HG03196 (cell line): ENCODE data around the gene LONRF2.
"Not testable (repeated sequence)": the region's sequence is repeated elsewhere in the genome, so short reads cannot be mapped to it uniquely, and the experiment has no call there.

ENCODE experiments used
- ATAC-seq: cut with Tn5 transposase; IDR thresholded peaks from one replicate; pipeline ENCODE4 v1.9.1; 2021; ENCODE audit not compliant: unreplicated experiment

The LONRF2 gene

GRCh38 chr2:100256416-100256815 lies 65.9 kb downstream of the LONRF2 start:
- ATAC-seq, result no peak

DNA sequence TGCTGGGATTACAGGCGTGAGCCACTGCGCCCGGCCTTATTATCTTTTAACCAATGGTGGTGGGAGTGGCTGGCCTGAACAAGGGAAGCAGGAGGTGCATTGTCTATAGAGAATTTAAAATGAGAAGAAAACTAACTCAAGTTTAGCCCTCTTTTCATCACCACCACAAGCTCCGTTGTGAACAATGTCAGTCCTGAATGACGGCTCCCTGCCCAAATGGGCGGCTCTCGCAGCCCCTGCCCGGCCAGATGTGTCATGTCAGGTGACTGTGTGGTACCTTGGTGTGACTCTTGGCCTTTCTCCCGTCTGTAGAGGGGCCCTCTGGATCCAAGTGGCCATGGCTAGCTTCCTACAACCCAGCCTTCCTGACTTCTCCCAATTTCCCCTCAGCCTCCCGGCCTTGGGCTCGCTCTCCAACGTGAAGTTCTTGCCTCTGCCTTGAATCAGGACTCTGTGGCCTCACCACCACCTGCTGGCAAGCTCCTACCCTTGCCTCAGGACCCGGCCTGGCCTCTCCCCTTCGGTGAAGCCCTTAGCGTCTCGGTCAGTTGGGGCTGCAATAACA lies 67.6 kb downstream of the LONRF2 start:
- no peak for ATAC-seq

- no peak for ATAC-seq
Observed at GRCh38 chr2:100253786-100254185, 68.5 kb downstream of the LONRF2 start.

GRCh38 chr2:100252811-100253698 lies 69.2 kb downstream of the LONRF2 start:
- ATAC-seq, result no peak

GRCh38 chr2:100250645-100251044 lies 71.7 kb downstream of the LONRF2 start:
- no peak for ATAC-seq

DNA sequence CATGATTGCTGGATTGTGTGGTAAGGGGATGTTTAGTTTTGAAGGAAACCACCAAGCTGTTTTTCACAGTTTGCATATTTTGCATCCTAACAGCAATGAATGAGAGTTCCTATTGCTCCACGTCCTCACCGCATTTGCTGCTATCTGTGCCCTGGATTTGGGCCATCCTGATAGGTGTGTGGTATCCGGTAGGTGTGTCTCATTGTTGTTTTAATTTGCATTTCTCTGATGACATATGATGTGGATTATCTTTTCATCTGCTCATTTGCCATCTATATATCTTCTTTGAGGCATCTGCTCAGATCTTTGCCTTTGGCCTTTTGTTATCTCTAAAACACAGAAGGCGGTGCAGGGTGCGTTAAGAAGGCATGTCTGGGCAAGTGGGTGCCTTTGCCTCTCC lies 73.3 kb downstream of the LONRF2 start:
- no peak for ATAC-seq

GRCh38 chr2:100248556-100248955 lies 73.7 kb downstream of the LONRF2 start:
- ATAC-seq, result not testable (repeated sequence)

GRCh38 chr2:100248044-100248330 lies 74.3 kb downstream of the LONRF2 start:
- ATAC-seq, result peak; percentile 20

- ATAC-seq, result peak; percentile 78
Observed at GRCh38 chr2:100247256-100248043, 74.9 kb downstream of the LONRF2 start.

DNA sequence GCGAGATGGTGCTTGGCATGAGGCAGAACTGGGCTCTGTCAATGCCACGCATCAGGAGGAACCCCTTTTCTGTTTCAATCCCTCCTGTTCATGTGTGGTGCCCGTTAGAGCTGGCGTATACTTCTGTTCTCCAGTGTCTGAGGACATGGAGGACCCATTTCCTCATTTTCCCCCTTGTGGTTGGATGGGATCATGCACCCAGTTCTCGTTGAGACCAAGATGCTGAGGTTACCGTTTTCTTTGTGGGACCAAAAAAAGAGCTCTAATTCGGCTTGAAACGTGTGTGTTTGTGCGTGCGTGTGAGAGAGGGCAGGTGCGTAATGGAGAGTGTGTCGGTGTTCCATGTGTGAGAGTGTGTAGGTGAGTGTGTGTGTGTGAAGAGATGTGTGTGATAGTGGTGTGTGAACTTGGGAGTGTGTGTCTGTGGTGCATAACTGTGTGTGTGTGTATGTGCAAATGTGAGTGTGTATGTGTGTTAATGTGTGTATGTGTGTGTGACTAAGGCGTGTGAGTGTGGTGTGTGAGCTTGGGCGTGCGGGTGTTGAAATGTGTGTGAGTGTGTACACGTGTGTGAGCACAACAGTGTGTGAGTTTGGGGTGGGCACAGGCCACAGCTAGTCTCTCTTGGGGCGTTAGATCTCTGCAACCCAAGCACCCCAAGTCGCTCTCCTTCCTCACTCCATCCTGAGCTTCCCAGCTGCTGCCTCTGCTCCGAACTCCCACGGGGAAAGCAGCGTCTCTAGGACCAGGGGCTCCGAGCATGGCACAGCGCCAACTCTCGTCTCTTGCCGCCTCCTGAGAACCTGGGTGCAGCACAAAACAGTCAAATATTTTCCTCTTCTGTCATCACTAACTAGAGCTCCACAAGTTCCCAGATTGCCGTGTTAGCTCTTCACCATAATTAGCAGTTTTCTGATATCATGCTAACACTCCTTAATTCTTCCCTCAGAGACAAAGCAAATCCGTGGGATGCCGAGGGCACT lies 75.8 kb downstream of the LONRF2 start:
- no peak for ATAC-seq

- no peak for ATAC-seq
Observed at GRCh38 chr2:100245681-100246080, 76.6 kb downstream of the LONRF2 start.

GRCh38 chr2:100244881-100245605 lies 77.3 kb downstream of the LONRF2 start:
- no peak for ATAC-seq

- ATAC-seq, result no peak
Observed at GRCh38 chr2:100243631-100244030, 78.7 kb downstream of the LONRF2 start.

DNA sequence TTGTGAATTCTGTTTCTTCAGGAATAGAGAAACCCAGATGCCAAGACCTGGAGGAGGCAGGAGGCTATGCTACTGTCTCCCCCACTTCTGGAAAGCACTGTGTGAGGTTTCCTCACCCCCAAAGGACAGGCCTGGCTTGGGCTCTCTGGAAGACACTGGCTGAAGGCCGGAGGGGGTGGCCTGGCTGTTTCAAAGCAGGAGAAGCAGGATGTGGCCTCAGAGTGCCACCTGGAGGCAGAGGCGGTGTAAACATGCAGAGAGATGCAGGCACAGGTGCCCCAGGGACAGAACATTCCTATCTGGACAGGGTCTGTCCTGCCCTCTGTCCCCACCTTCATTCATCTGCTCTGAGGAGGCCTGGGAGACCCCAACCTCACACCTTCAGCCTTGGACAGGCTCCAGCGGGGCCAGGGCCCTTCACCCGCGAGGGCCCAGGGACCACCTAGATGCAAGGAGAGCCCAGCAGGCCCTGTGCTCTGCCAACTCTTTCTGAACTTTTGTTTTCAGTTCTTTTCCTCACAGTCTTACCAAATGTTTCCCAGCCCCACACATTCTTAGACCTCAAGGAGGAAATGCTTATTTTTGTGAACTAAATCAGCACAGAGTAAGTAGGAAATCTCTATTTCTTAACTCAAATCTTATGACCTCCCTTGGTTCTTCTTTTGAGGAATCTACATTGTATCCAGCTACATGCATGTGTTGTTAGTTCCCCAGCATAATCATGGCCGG lies 79.2 kb downstream of the LONRF2 start:
- peak; percentile 40 for ATAC-seq

DNA sequence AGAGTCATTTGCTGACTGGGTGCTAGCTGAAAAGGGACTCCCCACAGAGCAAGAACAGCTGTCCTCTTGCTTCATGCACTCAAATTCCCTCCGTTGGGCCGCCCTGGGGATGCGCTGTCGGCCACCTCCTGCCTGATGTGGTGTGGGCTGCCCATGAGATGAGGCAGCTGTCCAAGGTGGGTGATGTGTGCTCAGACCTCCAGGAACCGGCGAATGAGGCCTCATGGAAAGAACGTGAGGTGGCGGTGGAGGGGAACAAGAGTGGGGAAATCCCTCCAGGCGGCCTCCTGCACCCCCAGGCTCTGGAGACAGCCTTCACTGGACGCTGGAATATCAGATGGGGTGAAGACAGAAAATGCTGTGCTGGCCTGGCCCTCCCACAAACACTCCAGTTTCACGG lies 79.8 kb downstream of the LONRF2 start:
- ATAC-seq, result no peak

DNA sequence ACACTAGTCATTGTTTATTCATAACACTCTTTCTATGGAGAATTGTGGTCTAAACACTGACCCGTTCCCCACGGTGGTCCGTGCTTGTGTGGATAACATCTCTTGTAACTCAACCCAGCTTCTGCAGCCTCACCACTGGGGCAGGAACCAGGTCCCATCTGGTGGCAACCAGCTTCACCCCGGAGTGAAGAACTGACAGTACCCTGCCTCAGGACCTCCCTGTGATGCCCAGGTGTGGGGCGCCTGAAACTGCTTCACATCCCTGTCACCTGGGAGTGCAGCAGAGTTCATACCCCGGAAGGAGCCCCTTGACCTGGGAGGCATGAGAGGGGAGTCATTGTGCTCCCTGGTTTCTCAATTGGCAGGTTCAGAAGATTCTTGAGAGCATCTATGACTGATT lies 81.1 kb downstream of the LONRF2 start:
- ATAC-seq, result no peak

DNA sequence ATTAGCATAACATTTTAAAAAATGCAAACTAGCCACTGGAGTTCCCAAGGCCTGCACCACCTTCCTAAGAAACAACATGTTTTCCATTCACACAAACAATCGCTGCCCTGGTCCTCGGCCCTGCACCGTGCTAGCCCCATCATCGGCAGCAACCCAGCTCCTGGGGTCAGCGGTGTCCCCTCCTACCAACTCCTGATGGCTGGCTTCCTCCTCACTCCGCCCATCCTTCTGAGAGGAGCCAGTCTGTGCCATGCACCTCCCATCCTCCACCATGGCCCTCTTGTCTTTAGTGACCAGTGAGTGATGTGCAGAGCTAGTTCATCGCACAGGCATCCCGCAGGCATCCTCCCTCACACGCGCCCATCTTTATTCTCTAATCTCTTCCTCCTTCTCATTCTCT lies 81.9 kb downstream of the LONRF2 start:
- no peak for ATAC-seq

DNA sequence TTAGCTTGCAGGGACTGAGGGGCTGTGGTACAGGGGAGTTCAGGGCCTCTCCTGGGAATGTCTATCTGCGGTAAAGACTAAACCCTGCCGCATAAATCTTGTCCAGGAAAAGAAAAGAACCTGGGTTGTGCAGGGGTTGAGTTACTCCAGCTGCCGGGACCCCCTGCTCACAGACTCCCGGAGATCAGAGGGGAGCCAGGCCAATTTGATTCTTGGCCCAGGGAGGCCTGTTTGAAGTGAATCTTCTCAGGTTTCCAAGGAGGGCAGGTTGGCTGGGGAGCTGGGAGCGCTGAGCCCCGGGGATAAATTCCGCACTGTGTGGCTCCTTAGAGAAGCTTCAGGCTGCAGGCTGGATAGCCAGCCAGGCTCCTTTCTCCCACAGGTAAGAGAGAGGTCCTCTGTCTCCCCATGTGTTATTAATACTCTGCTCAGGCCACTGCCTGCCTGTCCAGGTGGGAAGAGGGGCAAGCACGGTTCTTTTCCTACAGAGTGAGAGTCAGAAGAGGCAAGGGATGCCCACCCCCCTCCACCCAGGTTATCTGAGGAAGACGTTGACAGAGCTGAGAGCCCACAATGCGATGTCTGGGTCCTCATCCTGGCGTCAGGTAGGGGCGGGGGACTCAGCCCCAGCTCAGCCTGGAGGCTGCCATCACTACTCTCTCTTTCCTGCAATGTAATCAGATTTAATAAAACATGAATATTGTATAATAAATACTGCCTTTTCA lies 82.7 kb downstream of the LONRF2 start:
- ATAC-seq, result no peak

GRCh38 chr2:100238471-100238870 lies 83.8 kb downstream of the LONRF2 start:
- no peak for ATAC-seq
